DOHH2 (cell line): ENCODE measurements around the gene APBA2.

Experiments used
- EZH2phosphoT487 ChIP-seq: fragments of 200-600 bp; sonication (generic); IDR thresholded peaks from 2 replicates; pipeline ENCODE4 v1.6.1; 2017; ENCODE audit warnings: borderline replicate concordance, mild to moderate bottlenecking, antibody characterized with exemption, low read length, moderate library complexity, mixed read lengths
- TF ChIP-seq, protein P1 (sequence below): fragments of 200-600 bp; sonication (generic); IDR thresholded peaks from one replicate; pipeline ENCODE4 v1.5.1; 2014; ENCODE audit warnings: antibody characterized with exemption, mild to moderate bottlenecking, low read depth, low read length; ENCODE audit not compliant: poor library complexity, severe bottlenecking

DNA sequence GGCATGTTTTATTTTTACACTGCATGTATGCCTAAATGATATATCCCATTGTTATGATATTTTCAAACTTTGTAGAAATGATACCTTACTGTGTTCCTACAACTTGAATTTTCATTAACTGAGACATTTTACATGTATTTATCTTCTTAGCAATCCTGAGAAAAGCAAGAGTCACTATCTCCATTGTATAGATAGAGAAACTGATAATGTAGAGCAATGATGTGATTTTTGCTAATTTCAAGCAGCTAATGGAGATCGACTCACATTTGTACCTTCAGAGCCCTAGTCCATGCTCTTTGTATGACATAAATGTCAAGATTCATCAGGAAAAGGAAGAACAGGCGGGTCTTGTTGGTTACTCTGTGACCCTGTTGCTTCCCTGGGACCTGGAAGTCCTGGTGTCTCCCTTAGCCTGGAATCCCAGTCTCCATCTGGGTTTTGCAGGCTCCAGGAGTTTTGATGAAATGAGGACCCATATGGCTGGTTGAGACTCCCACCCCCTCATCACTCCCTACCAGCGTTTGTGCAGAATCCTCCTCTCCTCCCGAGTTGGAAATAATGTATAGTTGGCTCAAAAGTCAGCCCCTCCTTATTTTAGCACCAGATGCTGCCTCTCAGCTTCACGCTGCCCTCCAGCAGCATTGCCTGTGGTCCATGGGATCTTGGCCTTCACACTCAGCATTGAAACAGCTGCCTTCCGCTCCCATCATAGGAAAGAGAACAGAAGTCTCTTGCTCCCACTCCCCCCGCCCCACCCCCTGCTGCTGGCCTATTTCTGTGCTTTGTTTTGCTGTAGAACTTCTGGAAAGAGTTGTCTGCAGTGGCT, 67.1 kb downstream of the APBA2 start:
- TF ChIP-seq, protein P1, sequence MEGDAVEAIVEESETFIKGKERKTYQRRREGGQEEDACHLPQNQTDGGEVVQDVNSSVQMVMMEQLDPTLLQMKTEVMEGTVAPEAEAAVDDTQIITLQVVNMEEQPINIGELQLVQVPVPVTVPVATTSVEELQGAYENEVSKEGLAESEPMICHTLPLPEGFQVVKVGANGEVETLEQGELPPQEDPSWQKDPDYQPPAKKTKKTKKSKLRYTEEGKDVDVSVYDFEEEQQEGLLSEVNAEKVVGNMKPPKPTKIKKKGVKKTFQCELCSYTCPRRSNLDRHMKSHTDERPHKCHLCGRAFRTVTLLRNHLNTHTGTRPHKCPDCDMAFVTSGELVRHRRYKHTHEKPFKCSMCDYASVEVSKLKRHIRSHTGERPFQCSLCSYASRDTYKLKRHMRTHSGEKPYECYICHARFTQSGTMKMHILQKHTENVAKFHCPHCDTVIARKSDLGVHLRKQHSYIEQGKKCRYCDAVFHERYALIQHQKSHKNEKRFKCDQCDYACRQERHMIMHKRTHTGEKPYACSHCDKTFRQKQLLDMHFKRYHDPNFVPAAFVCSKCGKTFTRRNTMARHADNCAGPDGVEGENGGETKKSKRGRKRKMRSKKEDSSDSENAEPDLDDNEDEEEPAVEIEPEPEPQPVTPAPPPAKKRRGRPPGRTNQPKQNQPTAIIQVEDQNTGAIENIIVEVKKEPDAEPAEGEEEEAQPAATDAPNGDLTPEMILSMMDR, result no peak
- TF ChIP-seq EZH2phosphoT487, result no peak
